ENCODE data around the gene PPP1R37. TPM values are rescaled to one million over a fixed set of nuclear protein-coding genes. Genes with fewer than 3 reads are reported as not detected.
A peak's percentile ranks its signal among the peaks of the same experiment; 100 is the strongest.

Gene PPP1R37
- total and polyA plus RNA-seq, 4 experiments from 2014 or later: 0.31 to 26.2 (median 13.3) TPM

- H3K36me3 ChIP-seq (ENCODE audit: insufficient read depth, low read length): no peaks in the 10 kb centered on the region
- H3K27me3 ChIP-seq (ENCODE audit: insufficient read depth, low read length): no peaks in the 10 kb centered on the region
- peak in 4 of 5 donors; percentile 53 to 56 (median 54) for DNase-seq
- CTCF ChIA-PET (ENCODE audit: partially characterized antibody): interaction anchor here (0.8 to 3.3 kb wide), 11 partner anchors 9 to 284 kb away, joined by 3 to 16 read pairs (median 3); partner anchors contain the start of genes BLOC1S3 and TRAPPC6A
- H3K4me1 Mint-ChIP-seq: peaks cover 12 to 23% (median 16%) of the 10 kb centered on the region in 4 donors
- peaks cover 0 to 6% (median 0%) of the 10 kb centered on the region in 8 donors for H3K9me3 Mint-ChIP-seq
- peaks cover 5% of the 10 kb centered on the region for H3K4me1 ChIP-seq (ENCODE audit: insufficient read depth, low read length)
- H3K4me3 Mint-ChIP-seq: no peak overlapping the region
- intact Hi-C loops (cut with micrococcal nuclease): loop anchor here (1.0 kb wide), 1 partner anchor 284 kb away; no protein-coding TSS in a partner anchor
- H3K27ac Mint-ChIP-seq: no peak overlapping the region
- no peaks in the 10 kb centered on the region for H3K9me3 ChIP-seq (ENCODE audit: control insufficient read depth in 1 of 2, low read length in 2 of 2)
- POLR2A ChIA-PET (ENCODE audit: partially characterized antibody): interaction anchor here (1.3 kb wide), 1 partner anchor 10 kb away, joined by 9 read pairs; the partner anchor contains the start of genes BLOC1S3 and TRAPPC6A
- no peak overlapping the region for H3K27ac ChIP-seq (ENCODE audit: low read depth, low read length)
- no peak overlapping the region for H3K4me3 ChIP-seq (ENCODE audit: low read length in 2 of 2)
- no peaks in the 10 kb centered on the region for H3K27me3 Mint-ChIP-seq
- peaks cover 5 to 7% of the 10 kb centered on the region in 2 donors for H3K36me3 Mint-ChIP-seq
Observed at GRCh38 chr19:45187421-45188100, 94.6 kb downstream of the PPP1R37 start.

- peaks cover 0 to 6% (median 0%) of the 10 kb centered on the region in 8 donors for H3K9me3 Mint-ChIP-seq
- intact Hi-C loops (cut with micrococcal nuclease): no loop called here
- no peaks in the 10 kb centered on the region for H3K27me3 Mint-ChIP-seq
- H3K27ac ChIP-seq (ENCODE audit: low read depth, low read length): no peak overlapping the region
- H3K27me3 ChIP-seq (ENCODE audit: insufficient read depth, low read length): no peaks in the 10 kb centered on the region
- H3K4me1 ChIP-seq (ENCODE audit: insufficient read depth, low read length): peaks cover 5% of the 10 kb centered on the region
- H3K36me3 Mint-ChIP-seq: peaks cover 0 to 3% of the 10 kb centered on the region in 2 donors
- H3K4me3 Mint-ChIP-seq: no peak overlapping the region
- H3K4me3 ChIP-seq (ENCODE audit: low read length in 2 of 2): no peak overlapping the region
- no peak for DNase-seq
- H3K4me1 Mint-ChIP-seq: peaks cover 7 to 16% (median 9%) of the 10 kb centered on the region in 4 donors
- no peaks in the 10 kb centered on the region for H3K36me3 ChIP-seq (ENCODE audit: insufficient read depth, low read length)
- no peaks in the 10 kb centered on the region for H3K9me3 ChIP-seq (ENCODE audit: control insufficient read depth in 1 of 2, low read length in 2 of 2)
- ChIA-PET POLR2A (ENCODE audit: partially characterized antibody) (interaction anchor here (0.9 kb wide), 1 partner anchor 11 kb away, joined by 4 read pairs; the partner anchor contains the start of gene BLOC1S3), CTCF (ENCODE audit: partially characterized antibody) (no interaction called here)
- no peak overlapping the region for H3K27ac Mint-ChIP-seq
Observed at GRCh38 chr19:45189971-45190370, 97.0 kb downstream of the PPP1R37 start.

- no peak overlapping the region for H3K27ac Mint-ChIP-seq
- H3K27me3 ChIP-seq (ENCODE audit: insufficient read depth, low read length): no peaks in the 10 kb centered on the region
- peaks cover 0 to 6% (median 0%) of the 10 kb centered on the region in 8 donors for H3K9me3 Mint-ChIP-seq
- no peaks in the 10 kb centered on the region for H3K36me3 ChIP-seq (ENCODE audit: insufficient read depth, low read length)
- H3K4me1 Mint-ChIP-seq: peaks cover 3 to 12% (median 6%) of the 10 kb centered on the region in 4 donors
- H3K27me3 Mint-ChIP-seq: no peaks in the 10 kb centered on the region
- no peak overlapping the region for H3K4me3 Mint-ChIP-seq
- H3K9me3 ChIP-seq (ENCODE audit: control insufficient read depth in 1 of 2, low read length in 2 of 2): no peaks in the 10 kb centered on the region
- no peak overlapping the region for H3K27ac ChIP-seq (ENCODE audit: low read depth, low read length)
- intact Hi-C loops (cut with micrococcal nuclease): no loop called here
- ChIA-PET POLR2A (ENCODE audit: partially characterized antibody) (no interaction called here), CTCF (ENCODE audit: partially characterized antibody) (no interaction called here)
- peaks cover 5% of the 10 kb centered on the region for H3K4me1 ChIP-seq (ENCODE audit: insufficient read depth, low read length)
- DNase-seq: no peak
- H3K4me3 ChIP-seq (ENCODE audit: low read length in 2 of 2): no peak overlapping the region
- peaks cover 0 to 3% of the 10 kb centered on the region in 2 donors for H3K36me3 Mint-ChIP-seq
Observed at GRCh38 chr19:45191375-45191774, 98.4 kb downstream of the PPP1R37 start.

- no peaks in the 10 kb centered on the region for H3K27me3 ChIP-seq (ENCODE audit: insufficient read depth, low read length)
- H3K36me3 ChIP-seq (ENCODE audit: insufficient read depth, low read length): no peaks in the 10 kb centered on the region
- H3K4me1 ChIP-seq (ENCODE audit: insufficient read depth, low read length): no peaks in the 10 kb centered on the region
- Mint-ChIP-seq H3K9me3 (no peaks in the 10 kb centered on the region), H3K27ac (no peak overlapping the region), H3K27me3 (peaks cover 0 to 1% of the 10 kb centered on the region in 2 donors), H3K36me3 (peaks cover 0 to 3% of the 10 kb centered on the region in 2 donors), H3K4me3 (no peak overlapping the region), H3K4me1 (no peaks in the 10 kb centered on the region)
- H3K27ac ChIP-seq (ENCODE audit: low read depth, low read length): no peak overlapping the region
- no peaks in the 10 kb centered on the region for H3K9me3 ChIP-seq (ENCODE audit: control insufficient read depth in 1 of 2, low read length in 2 of 2)
- no peak overlapping the region for H3K4me3 ChIP-seq (ENCODE audit: low read length in 2 of 2)
- intact Hi-C loops (cut with micrococcal nuclease): no loop called here
- POLR2A ChIA-PET (ENCODE audit: partially characterized antibody): no interaction called here
- CTCF ChIA-PET (ENCODE audit: partially characterized antibody): no interaction called here
- no peak for DNase-seq
Observed at GRCh38 chr19:45195764-45196163, 102.8 kb downstream of the PPP1R37 start.

Other genes with a start within 250 kb of the PPP1R37 start
- 1 to 10 TPM in 1 of 2 experiments, under 1 TPM in 1; 0.84 to 1.7 TPM for gene NECTIN2, start 246.9 kb upstream of the PPP1R37 start, total RNA-seq
- gene NECTIN2, start 246.9 kb upstream of the PPP1R37 start, polyA plus RNA-seq: under 1 TPM in 1 of 2 donors, not detected in 1; 0.11 TPM
- 10 to 100 TPM; 32.8 to 34.6 TPM for gene TOMM40, start 201.9 kb upstream of the PPP1R37 start, total RNA-seq
- gene TOMM40, start 201.9 kb upstream of the PPP1R37 start, polyA plus RNA-seq: 10 to 100 TPM; 30.9 to 43.6 TPM
- gene APOE, start 187.4 kb upstream of the PPP1R37 start, total RNA-seq: 10 to 100 TPM in 1 of 2 experiments, 1 to 10 TPM in 1; 9.0 to 11.9 TPM
- gene APOE, start 187.4 kb upstream of the PPP1R37 start, polyA plus RNA-seq: not detected
- gene APOC1, start 178.6 kb upstream of the PPP1R37 start, total RNA-seq: 1 to 10 TPM; 6.4 to 7.0 TPM
- gene APOC1, start 178.6 kb upstream of the PPP1R37 start, polyA plus RNA-seq: not detected
- gene APOC4, start 150.9 kb upstream of the PPP1R37 start, total RNA-seq: not detected
- gene APOC4, start 150.9 kb upstream of the PPP1R37 start, polyA plus RNA-seq: not detected
- under 1 TPM in 1 of 2 experiments, not detected in 1; 0.49 TPM for gene APOC2, start 147.1 kb upstream of the PPP1R37 start, total RNA-seq
- gene APOC2, start 147.1 kb upstream of the PPP1R37 start, polyA plus RNA-seq: not detected
- 10 to 100 TPM; 85.1 to 86.4 TPM for gene CLPTM1, start 137.8 kb upstream of the PPP1R37 start, total RNA-seq
- 10 to 100 TPM; 16.6 to 27.5 TPM for gene CLPTM1, start 137.8 kb upstream of the PPP1R37 start, polyA plus RNA-seq
- 10 to 100 TPM; 38.8 to 39.8 TPM for gene RELB, start 91.7 kb upstream of the PPP1R37 start, total RNA-seq
- gene RELB, start 91.7 kb upstream of the PPP1R37 start, polyA plus RNA-seq: 10 to 100 TPM; 19.7 to 31.2 TPM
- gene CLASRP, start 54.1 kb upstream of the PPP1R37 start, total RNA-seq: 100 to 1,000 TPM; 156 to 163 TPM
- gene CLASRP, start 54.1 kb upstream of the PPP1R37 start, polyA plus RNA-seq: 10 to 100 TPM in 1 of 2 donors, 1 to 10 TPM in 1; 3.8 to 12.7 TPM
- gene ZNF296, start 16.7 kb upstream of the PPP1R37 start, total RNA-seq: 1 to 10 TPM; 1.7 to 1.9 TPM
- gene ZNF296, start 16.7 kb upstream of the PPP1R37 start, polyA plus RNA-seq: 1 to 10 TPM in 1 of 2 donors, under 1 TPM in 1; 0.98 to 3.2 TPM
- 10 to 100 TPM; 15.9 to 17.6 TPM for gene GEMIN7, start 13.9 kb upstream of the PPP1R37 start, total RNA-seq
- 10 to 100 TPM; 34.9 to 75.3 TPM for gene GEMIN7, start 13.9 kb upstream of the PPP1R37 start, polyA plus RNA-seq
- gene NKPD1, start 67.8 kb downstream of the PPP1R37 start, total RNA-seq: 1 to 10 TPM in 1 of 2 experiments, under 1 TPM in 1; 0.80 to 1.2 TPM
- gene NKPD1, start 67.8 kb downstream of the PPP1R37 start, polyA plus RNA-seq: under 1 TPM in 1 of 2 donors, not detected in 1; 0.61 TPM
- gene TRAPPC6A, start 85.1 kb downstream of the PPP1R37 start, total RNA-seq: 10 to 100 TPM; 49.1 to 51.9 TPM
- 100 to 1,000 TPM; 160 to 246 TPM for gene TRAPPC6A, start 85.1 kb downstream of the PPP1R37 start, polyA plus RNA-seq
- gene BLOC1S3, start 85.6 kb downstream of the PPP1R37 start, total RNA-seq: 10 to 100 TPM; 26.5 to 29.9 TPM
- gene BLOC1S3, start 85.6 kb downstream of the PPP1R37 start, polyA plus RNA-seq: 10 to 100 TPM in 1 of 2 donors, 1 to 10 TPM in 1; 5.3 to 15.4 TPM
- gene EXOC3L2, start 152.2 kb downstream of the PPP1R37 start, total RNA-seq: not detected
- gene EXOC3L2, start 152.2 kb downstream of the PPP1R37 start, polyA plus RNA-seq: not detected
- gene MARK4, start 158.1 kb downstream of the PPP1R37 start, total RNA-seq: 10 to 100 TPM; 24.3 to 25.2 TPM
- 1 to 10 TPM in 1 of 2 donors, under 1 TPM in 1; 0.11 to 1.7 TPM for gene MARK4, start 158.1 kb downstream of the PPP1R37 start, polyA plus RNA-seq
- gene CKM, start 229.7 kb downstream of the PPP1R37 start, total RNA-seq: not detected
- gene CKM, start 229.7 kb downstream of the PPP1R37 start, polyA plus RNA-seq: not detected
- gene KLC3, start 247.6 kb downstream of the PPP1R37 start, total RNA-seq: not detected
- gene KLC3, start 247.6 kb downstream of the PPP1R37 start, polyA plus RNA-seq: not detected

Measured in CD4-positive, alpha-beta memory T cell (primary cell).